NCI-H2171 (cell line): ENCODE measurements around the gene MLST8.
A peak's percentile ranks its signal among the peaks of the same experiment; 100 is the strongest.

Source experiments
- DNase-seq: peaks from one replicate; lab custom pipeline; 2025; lab: John Stamatoyannopoulos, UW

MLST8 gene

GRCh38 chr16:2205104-2205966 lies at the start of gene MLST8:
Gene MLST8 (plus strand): TSS chr16:2205454. CDS start chr16:2206086, 632 bp downstream.
- DNase-seq = peak; percentile 83

- DNase-seq = no peak
Observed at GRCh38 chr16:2155977-2156848, 49.0 kb upstream of the MLST8 start.

GRCh38 chr16:2156849-2157224 lies 48.4 kb upstream of the MLST8 start:
- DNase-seq = no peak

GRCh38 chr16:2157480-2158261 lies 47.6 kb upstream of the MLST8 start:
- no peak for DNase-seq

- no peak for DNase-seq
Observed at GRCh38 chr16:2158262-2158638, 47.0 kb upstream of the MLST8 start.

- DNase-seq = no peak
Observed at GRCh38 chr16:2159175-2159838, 45.9 kb upstream of the MLST8 start.

- no peak for DNase-seq
Observed at GRCh38 chr16:2160915-2161551, 44.2 kb upstream of the MLST8 start.

- DNase-seq = no peak
Observed at GRCh38 chr16:2161911-2162310, 43.3 kb upstream of the MLST8 start.

GRCh38 chr16:2162676-2163118 lies 42.6 kb upstream of the MLST8 start:
- DNase-seq = no peak

GRCh38 chr16:2163211-2163881 lies 41.9 kb upstream of the MLST8 start:
- no peak for DNase-seq

GRCh38 chr16:2165861-2166260 lies 39.4 kb upstream of the MLST8 start:
- no peak for DNase-seq

GRCh38 chr16:2166263-2167067 lies 38.8 kb upstream of the MLST8 start:
- no peak for DNase-seq

- DNase-seq = no peak
Observed at GRCh38 chr16:2167068-2167638, 38.1 kb upstream of the MLST8 start.

- DNase-seq = no peak
Observed at GRCh38 chr16:2170080-2170479, 35.2 kb upstream of the MLST8 start.

GRCh38 chr16:2170587-2171435 lies 34.4 kb upstream of the MLST8 start:
- DNase-seq = no peak

GRCh38 chr16:2171601-2172178 lies 33.6 kb upstream of the MLST8 start:
- DNase-seq = no peak

GRCh38 chr16:2172688-2173335 lies 32.4 kb upstream of the MLST8 start:
- no peak for DNase-seq

- no peak for DNase-seq
Observed at GRCh38 chr16:2173366-2173765, 31.9 kb upstream of the MLST8 start.
